K562 (cell line): ENCODE data around the gene RAB25. TPM values are rescaled to one million over a fixed set of nuclear protein-coding genes. Genes with fewer than 3 reads are reported as not detected.
A peak's percentile ranks its signal among the peaks of the same experiment; 100 is the strongest.

Source experiments
- ATAC-seq: fragments of 200-7000 bp; cut with Tn5 transposase; 3 replicates; pipeline ENCODE4 v1.9.1; 2020; ENCODE audit warnings: moderate library complexity
- BruUV-seq: library from RNA; stranded (reverse); fragments of 400-500 nt; replicated peaks from 2 replicates; lab custom pipeline; 2021; lab: Mats Ljungman, UMichigan
- CTCF ChIA-PET: fragments of 300-600 bp; formaldehyde crosslinking; extraction: SDS; loops from one replicate; lab custom pipeline; 2021; ENCODE audit warnings: low intra/inter-chr PET ratio; lab: Yijun Ruan, JAX
- POLR2A ChIA-PET: fragments of 300-600, 350-650 bp; sonication (Branson Sonifier 250); formaldehyde crosslinking; extraction: SDS; loops from one replicate; lab custom pipeline; 2021; ENCODE audit warnings: antibody characterized with exemption, inconsistent platforms; lab: Yijun Ruan, JAX
- DNase-seq, 4 experiments: peaks; one replicate each; pipeline versions ENCODE4 v3.0.0 to v3.0.0-alpha.2; 2011 to 2018; ENCODE audit warnings: low spot score in 3 of 4, mixed read lengths in 3 of 4; ENCODE audit errors: extremely low read depth in 1 of 4
- FAIRE-seq: peaks from 2 replicates; lab custom pipeline; 2011; peaks lifted over from hg19 to GRCh38; lab: Jason Lieb, UNC
- H2AFZ ChIP-seq: 2 replicates; pipeline ENCODE4 v1.6.0; 2011; ENCODE audit warnings: low read depth, low read length, control low read depth, inconsistent platforms
- H3K27ac ChIP-seq: fragments of 200-600 bp; 3 replicates; pipeline ENCODE4 v1.8.0; 2011; ENCODE audit warnings: low read depth, mild to moderate bottlenecking, control low read depth, inconsistent platforms, low read length, moderate library complexity, mixed read lengths; ENCODE audit errors: extremely low read depth
- H3K27me3 ChIP-seq, 2 experiments: fragments of 300-600 bp in 1 of 2; 2 replicates in 1 of 2; 3 replicates in 1 of 2; pipeline versions ENCODE4 v1.6.0 to v1.8.0; 2011; ENCODE audit warnings: inconsistent platforms in 2 of 2, low read length in 2 of 2, mild to moderate bottlenecking in 1 of 2, mixed read lengths in 1 of 2, moderate library complexity in 1 of 2; ENCODE audit not compliant: control insufficient read depth in 2 of 2, insufficient read depth in 2 of 2
- H3K36me3 ChIP-seq: fragments of 300-600 bp; 3 replicates; pipeline ENCODE4 v1.8.0; 2011; ENCODE audit warnings: mild to moderate bottlenecking, low read length, inconsistent platforms; ENCODE audit not compliant: control insufficient read depth, insufficient read depth
- H3K4me1 ChIP-seq, 2 experiments: fragments of 200-600 bp in 1 of 2; replicated peaks in 1 of 2; 2 replicates in 1 of 2; 3 replicates in 1 of 2; pipeline versions ENCODE4 v1.5.1 to v1.8.0; 2011; ENCODE audit warnings: inconsistent platforms in 2 of 2, low read length in 2 of 2, mild to moderate bottlenecking in 1 of 2, mixed read lengths in 1 of 2, moderate library complexity in 1 of 2; ENCODE audit not compliant: control insufficient read depth in 2 of 2, insufficient read depth in 2 of 2
- H3K4me2 ChIP-seq: 2 replicates; pipeline ENCODE4 v1.6.1; 2011; ENCODE audit warnings: low read length, control low read depth, inconsistent platforms, mixed read lengths; ENCODE audit not compliant: insufficient read depth
- H3K4me3 ChIP-seq: fragments of 200-600 bp; sonication (generic), shearing (Covaris generic); 2 replicates; pipeline ENCODE4 v1.5.1; 2016; ENCODE audit warnings: control low read depth, inconsistent platforms
- H3K79me2 ChIP-seq: fragments of 200-600 bp; 3 replicates; pipeline ENCODE4 v1.8.0; 2011; ENCODE audit warnings: low read length, inconsistent platforms; ENCODE audit not compliant: control insufficient read depth, insufficient read depth
- H3K9ac ChIP-seq, 2 experiments: 2 replicates each; pipeline versions ENCODE4 v1.6.0 to v1.6.1; 2011; ENCODE audit warnings: low read depth in 2 of 2, low read length in 2 of 2, control low read depth in 1 of 2, inconsistent platforms in 1 of 2, mild to moderate bottlenecking in 1 of 2, mixed read lengths in 1 of 2; ENCODE audit not compliant: insufficient read depth in 1 of 2
- H3K9me1 ChIP-seq: one replicate; pipeline ENCODE4 v1.6.0; 2011; ENCODE audit warnings: inconsistent platforms, mild to moderate bottlenecking, low read length, moderate library complexity; ENCODE audit not compliant: control insufficient read depth, insufficient read depth
- H3K9me3 ChIP-seq: replicated peaks from 2 replicates; pipeline ENCODE4 v1.5.1; 2011; ENCODE audit warnings: low read depth, low read length, inconsistent platforms; ENCODE audit not compliant: control insufficient read depth, insufficient read depth
- H4K20me1 ChIP-seq: replicated peaks from 2 replicates; pipeline ENCODE4 v1.6.1; 2011; ENCODE audit warnings: low read length, inconsistent platforms, mixed read lengths; ENCODE audit not compliant: control insufficient read depth, insufficient read depth
- CREB3L1 ChIP-seq: fragments of 450-650 bp; IDR thresholded peaks from 2 replicates; pipeline ENCODE4 v1.6.1; 2014; ENCODE audit warnings: low read depth, mild to moderate bottlenecking, moderate library complexity, borderline replicate concordance
- FOXP1 ChIP-seq: sonication (generic); formaldehyde crosslinking; IDR thresholded peaks from 2 replicates; pipeline ENCODE4 v1.8.0; 2022; ENCODE audit warnings: mild to moderate bottlenecking, missing genetic modification reagents
- KAT7 ChIP-seq: sonication (generic); formaldehyde crosslinking; IDR thresholded peaks from 2 replicates; pipeline ENCODE4 v1.8.0; 2022; ENCODE audit warnings: missing genetic modification reagents, mild to moderate bottlenecking, borderline replicate concordance
- MLX ChIP-seq, 2 experiments: fragments of 450-650 bp in 1 of 2; sonication (generic) in 1 of 2; formaldehyde crosslinking; conservative IDR thresholded peaks; 2 replicates each; pipeline versions ENCODE4 v1.4.0 to v1.8.1; 2020 to 2022; ENCODE audit warnings: mild to moderate bottlenecking in 1 of 2, missing genetic modification reagents in 1 of 2
- NCOA1 ChIP-seq: fragments of 450-650 bp; IDR thresholded peaks from 2 replicates; pipeline ENCODE4 v1.6.1; 2016; ENCODE audit warnings: low read depth
- NFATC3 ChIP-seq: fragments of 450-650 bp; IDR thresholded peaks from 2 replicates; pipeline ENCODE4 v1.6.1; 2017; ENCODE audit warnings: mild to moderate bottlenecking
- PHF21A ChIP-seq: fragments of 450-650 bp; IDR thresholded peaks from 2 replicates; pipeline ENCODE4 v1.6.1; 2017; ENCODE audit warnings: low read depth, borderline replicate concordance
- PHF8 ChIP-seq: fragments of 200-600 bp; sonication (generic); IDR thresholded peaks from 2 replicates; pipeline ENCODE4 v1.6.1; 2012; ENCODE audit warnings: mixed run types, mild to moderate bottlenecking, inconsistent platforms, low read length, moderate library complexity, borderline replicate concordance
- PTRF ChIP-seq: fragments of 450-650 bp; IDR thresholded peaks from 2 replicates; pipeline ENCODE4 v1.6.1; 2016; ENCODE audit warnings: mild to moderate bottlenecking, missing genetic modification characterization, missing compliant biosample characterization
- STAT5A ChIP-seq: IDR thresholded peaks from 2 replicates; pipeline ENCODE4 v1.6.1; 2012; ENCODE audit warnings: low read length, inconsistent platforms, borderline replicate concordance
- VEZF1 ChIP-seq: fragments of 200-800 bp; sonication (Bioruptor generic); IDR thresholded peaks from 2 replicates; pipeline ENCODE4 v1.6.1; 2017; ENCODE audit warnings: missing genetic modification characterization, missing compliant biosample characterization
- WHSC1 ChIP-seq: IDR thresholded peaks from one replicate; pipeline ENCODE4 v1.6.1; 2012; ENCODE audit warnings: low read length, control low read depth, inconsistent platforms
- ZNF232 ChIP-seq: sonication (generic); formaldehyde crosslinking; IDR thresholded peaks from 2 replicates; pipeline ENCODE4 v1.8.0; 2022; ENCODE audit warnings: mild to moderate bottlenecking, missing genetic modification reagents
- WGBS: fragments of 100-300 bp; shearing (Covaris generic); methylation state at CpG from one replicate; pipeline ENCODE4 v1.1.6; 2016; ENCODE audit warnings: low coverage, mixed read lengths; ENCODE audit not compliant: insufficient coverage; ENCODE audit errors: missing lambda C conversion rate; 5-methylcytosine and 5-hydroxymethylcytosine counted together
- in situ Hi-C: fragments of 300-500 bp; cut with MboI; formaldehyde crosslinking; loops from 4 replicates; pipeline ENCODE4 v1.15.0; 2018; ENCODE audit warnings: inconsistent platforms, mixed read lengths
- intact Hi-C: fragments of 100-400 bp; cut with micrococcal nuclease; formaldehyde crosslinking; loops from 2 replicates; pipeline ENCODE4 v1.14.2; 2022
- polyA plus RNA-seq, 8 experiments: library from polyadenylated mRNA; depleted of rRNA in 4 of 8; stranded (reverse) in 5 of 8; unstranded in 3 of 8; fragments of >200 nt; fragmentation: Nextera tagmentation in 2 of 8; fragmentation: Illumina TruSeq in 1 of 8; extraction: Ambion mirVana in 2 of 8; extraction: Trizol in 1 of 8; gene quantifications; 2 replicates each; pipeline versions ENCODE4 v1.2.1 to v1.2.3, GENCODE V29; 2011 to 2014; ENCODE audit warnings: inconsistent platforms in 1 of 8, missing spikeins in 1 of 8
- total RNA-seq, 7 experiments: library from RNA; depleted of rRNA in 6 of 7; stranded (reverse); fragments of >200 nt in 6 of 7; fragmentation: Illumina TruSeq in 2 of 7; extraction: Trizol in 2 of 7; gene quantifications; 2 replicates each; pipeline versions ENCODE4 v1.2.1 to v1.2.3, GENCODE V29; 2011 to 2021; ENCODE audit warnings: low replicate concordance in 1 of 7

RAB25 gene
- total and polyA plus RNA-seq, 9 of the 15 experiments (the other 6 are each of a cell fraction or from before 2014, with no cell fraction given), result 0.10 to 0.27 (median 0.13) TPM; not detected in 6

- peak overlapping the region in 1 of 2 experiments; percentile 43; a peak in 1 of 4 replicates for H3K9ac ChIP-seq
- H2AFZ ChIP-seq, result no peak overlapping the region
- H3K4me1 ChIP-seq, result peaks cover 6 to 26% of the 10 kb centered on the region in 2 experiments
- TF ChIP-seq PTRF (tag) (no peak), WHSC1 (no peak), MLX (CRISPR knock-in tag; conservative IDR thresholded peaks at IDR 0.05) (no peak), NCOA1 (no peak), CREB3L1 (no peak), ZNF232 (CRISPR knock-in tag) (no peak), NFATC3 (no peak), KAT7 (no peak), PHF8 (no peak), STAT5A (no peak), VEZF1 (CRISPR knock-in tag) (no peak), PHF21A (no peak), FOXP1 (CRISPR knock-in tag) (no peak)
- ChIA-PET CTCF (interaction anchor here (0.7 to 0.9 kb wide), 2 partner anchors 8 to 31 kb away, joined by 3 read pairs; no protein-coding TSS in a partner anchor), POLR2A (interaction anchor here (0.9 to 12.5 kb wide), 7 partner anchors 10 to 167 kb away, joined by 3 to 164 read pairs (median 4); partner anchors contain the start of gene LMNA)
- intact Hi-C loops (loop anchor here (5.0 to 10.0 kb wide), 2 partner anchors 128 to 346 kb away; no protein-coding TSS in a partner anchor), in situ Hi-C loops (no loop called here)
- no TSS peak for BruUV-seq
- 17% methylated on average over 3 of the region's 3 CpGs for WGBS
- no peak for FAIRE-seq
- H3K9me3 ChIP-seq, result no peaks in the 10 kb centered on the region
- ATAC-seq, result no peak
- H4K20me1 ChIP-seq, result no peaks in the 10 kb centered on the region
- no peaks in the 10 kb centered on the region for H3K27me3 ChIP-seq
- no peak overlapping the region for H3K27ac ChIP-seq
- H3K4me2 ChIP-seq, result no peak overlapping the region
- no peaks in the 10 kb centered on the region for H3K9me1 ChIP-seq
- H3K79me2 ChIP-seq, result no peaks in the 10 kb centered on the region; the same call in 2 of the 3 replicates
- no peak for DNase-seq
- H3K36me3 ChIP-seq, result no peaks in the 10 kb centered on the region
- no peak overlapping the region for H3K4me3 ChIP-seq
These were observed 38.3 kb downstream of the RAB25 start for GRCh38 chr1:156099282-156099681.
